ENCODE measurements around the gene ZNF521.

Gene ZNF521

DNA sequence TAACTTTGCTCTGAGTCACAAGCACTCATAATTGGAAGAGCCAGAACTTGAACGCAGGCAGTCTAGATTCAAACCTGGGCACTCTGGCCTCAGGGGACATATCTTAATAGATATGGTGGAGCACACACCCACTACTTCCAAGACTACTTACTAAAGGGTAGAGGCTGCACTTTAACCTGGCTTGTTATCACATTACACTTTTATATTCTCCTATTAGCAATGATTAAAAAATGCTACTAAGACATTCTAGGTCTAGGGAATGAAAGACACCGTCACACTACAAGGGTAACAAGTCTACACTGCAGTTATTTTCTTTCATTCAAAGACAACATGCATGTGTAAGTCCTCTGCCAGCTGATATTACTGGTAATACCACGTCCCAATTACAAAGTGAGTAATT, 258.8 kb downstream of the ZNF521 start:
- H2AFZ ChIP-seq (ENCODE audit: low read depth, low read length): no peak overlapping the region
- no peaks in the 10 kb centered on the region for H3K9me3 ChIP-seq (ENCODE audit: low read length)
- H3K36me3 ChIP-seq (ENCODE audit: insufficient read depth, low read length): peaks cover 33% of the 10 kb centered on the region
- no peaks in the 10 kb centered on the region for H3K4me1 ChIP-seq (ENCODE audit: insufficient read depth, low read length)
- no peaks in the 10 kb centered on the region for H3K27me3 ChIP-seq (ENCODE audit: insufficient read depth, low read length)
- H3K4me3 ChIP-seq (ENCODE audit: low read length): no peak overlapping the region

DNA sequence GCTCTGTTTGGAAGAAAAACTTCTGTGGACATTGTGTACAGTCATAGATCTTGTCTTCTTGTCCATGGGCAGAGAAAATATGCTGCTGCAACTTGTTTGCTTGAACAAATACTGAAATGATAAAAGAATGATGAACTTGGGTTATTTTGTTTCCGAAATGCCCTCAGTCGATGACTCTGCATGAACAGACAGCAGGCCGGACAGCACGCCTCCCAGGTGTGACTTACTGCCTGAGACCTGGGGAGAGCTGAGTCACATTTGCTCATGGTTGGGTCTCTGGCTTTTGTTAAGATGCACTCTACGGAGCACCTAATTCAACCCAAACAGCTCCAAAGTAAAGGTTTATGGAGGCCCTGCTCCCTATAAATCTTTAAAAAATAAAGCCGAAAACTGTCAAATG, 262.5 kb downstream of the ZNF521 start:
- no peaks in the 10 kb centered on the region for H3K4me1 ChIP-seq (ENCODE audit: insufficient read depth, low read length)

DNA sequence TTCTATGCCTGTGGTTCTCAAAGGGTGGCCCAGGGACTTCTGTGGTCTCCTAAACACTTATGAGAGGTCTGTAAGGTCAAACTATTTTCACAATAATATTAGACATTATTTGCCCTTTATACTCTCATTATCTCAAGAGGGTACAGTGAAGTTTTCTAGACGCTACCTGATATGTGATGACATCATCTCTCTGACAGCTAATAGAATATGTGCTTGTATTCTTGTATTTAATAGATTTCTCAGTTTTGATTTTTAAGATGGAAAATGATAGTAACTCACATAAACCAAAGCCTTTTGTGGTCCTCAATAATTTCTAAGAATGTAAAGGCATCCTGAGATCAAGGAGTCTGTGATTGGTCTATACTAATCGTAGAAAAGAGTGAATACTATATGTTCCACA, 265.1 kb downstream of the ZNF521 start:
- H3K4me1 ChIP-seq (ENCODE audit: insufficient read depth, low read length): no peaks in the 10 kb centered on the region
- H2AFZ ChIP-seq (ENCODE audit: low read depth, low read length): no peak overlapping the region
- peaks cover 64% of the 10 kb centered on the region for H3K36me3 ChIP-seq (ENCODE audit: insufficient read depth, low read length)
- H3K4me3 ChIP-seq (ENCODE audit: low read length): no peak overlapping the region
- no peaks in the 10 kb centered on the region for H3K27me3 ChIP-seq (ENCODE audit: insufficient read depth, low read length)
- H3K9me3 ChIP-seq (ENCODE audit: low read length): no peaks in the 10 kb centered on the region

More for the DNA sequence above, 262.5 kb downstream of the ZNF521 start:
- no peak overlapping the region for H2AFZ ChIP-seq (ENCODE audit: low read depth, low read length)
- no peak overlapping the region for H3K4me3 ChIP-seq (ENCODE audit: low read length)
- no peaks in the 10 kb centered on the region for H3K9me3 ChIP-seq (ENCODE audit: low read length)
- H3K27me3 ChIP-seq (ENCODE audit: insufficient read depth, low read length): no peaks in the 10 kb centered on the region
- H3K36me3 ChIP-seq (ENCODE audit: insufficient read depth, low read length): peaks cover 57% of the 10 kb centered on the region

DNA sequence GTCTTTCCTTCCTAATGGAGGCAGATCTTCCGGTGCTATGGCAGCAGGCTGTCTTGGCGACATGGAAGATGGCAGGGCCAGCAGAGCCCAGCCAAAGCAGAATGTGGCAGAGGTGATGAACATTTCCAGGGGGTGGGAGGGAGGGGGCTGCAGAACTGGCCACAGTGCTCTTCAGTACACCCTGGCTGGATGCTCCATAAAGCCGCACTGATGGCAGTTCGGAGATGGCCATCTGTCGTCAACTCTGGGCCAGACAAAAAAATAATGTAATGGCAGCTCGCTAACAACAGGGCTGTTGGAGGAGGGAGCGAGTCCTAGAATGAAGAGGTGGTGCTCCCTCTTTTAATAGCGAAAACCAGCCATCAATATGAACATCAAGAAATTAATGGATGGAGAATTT, 271.0 kb downstream of the ZNF521 start:
- H3K27me3 ChIP-seq (ENCODE audit: insufficient read depth, low read length): no peaks in the 10 kb centered on the region
- H3K9me3 ChIP-seq (ENCODE audit: low read length): no peaks in the 10 kb centered on the region
- peaks cover 30% of the 10 kb centered on the region for H3K4me1 ChIP-seq (ENCODE audit: insufficient read depth, low read length)
- H2AFZ ChIP-seq (ENCODE audit: low read depth, low read length): no peak overlapping the region
- H3K36me3 ChIP-seq (ENCODE audit: insufficient read depth, low read length): peaks cover 49% of the 10 kb centered on the region
- no peak overlapping the region for H3K4me3 ChIP-seq (ENCODE audit: low read length)

DNA sequence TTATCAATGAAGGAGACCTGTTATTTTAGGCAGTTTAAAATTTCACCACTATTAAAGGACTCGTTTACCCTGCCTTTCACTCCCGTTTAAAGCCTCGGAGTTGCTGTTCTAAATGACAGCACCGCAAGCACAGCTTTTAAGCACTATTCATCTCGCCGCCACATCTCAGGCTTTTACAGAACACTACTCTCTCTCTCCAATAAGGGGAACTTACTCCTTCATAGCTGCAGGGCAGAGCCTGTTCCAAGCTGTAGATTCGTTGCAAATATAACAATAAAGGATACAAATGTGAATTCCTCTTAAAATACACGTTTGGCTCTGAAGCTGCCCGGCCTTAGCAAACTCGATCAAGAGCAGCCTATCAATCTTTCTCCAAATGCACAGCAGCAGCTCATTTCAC, 271.8 kb downstream of the ZNF521 start:
- peaks cover 41% of the 10 kb centered on the region for H3K36me3 ChIP-seq (ENCODE audit: insufficient read depth, low read length)
- no peaks in the 10 kb centered on the region for H3K9me3 ChIP-seq (ENCODE audit: low read length)
- H2AFZ ChIP-seq (ENCODE audit: low read depth, low read length): no peak overlapping the region
- peaks cover 38% of the 10 kb centered on the region for H3K4me1 ChIP-seq (ENCODE audit: insufficient read depth, low read length)
- no peak overlapping the region for H3K4me3 ChIP-seq (ENCODE audit: low read length)
- H3K27me3 ChIP-seq (ENCODE audit: insufficient read depth, low read length): no peaks in the 10 kb centered on the region

DNA sequence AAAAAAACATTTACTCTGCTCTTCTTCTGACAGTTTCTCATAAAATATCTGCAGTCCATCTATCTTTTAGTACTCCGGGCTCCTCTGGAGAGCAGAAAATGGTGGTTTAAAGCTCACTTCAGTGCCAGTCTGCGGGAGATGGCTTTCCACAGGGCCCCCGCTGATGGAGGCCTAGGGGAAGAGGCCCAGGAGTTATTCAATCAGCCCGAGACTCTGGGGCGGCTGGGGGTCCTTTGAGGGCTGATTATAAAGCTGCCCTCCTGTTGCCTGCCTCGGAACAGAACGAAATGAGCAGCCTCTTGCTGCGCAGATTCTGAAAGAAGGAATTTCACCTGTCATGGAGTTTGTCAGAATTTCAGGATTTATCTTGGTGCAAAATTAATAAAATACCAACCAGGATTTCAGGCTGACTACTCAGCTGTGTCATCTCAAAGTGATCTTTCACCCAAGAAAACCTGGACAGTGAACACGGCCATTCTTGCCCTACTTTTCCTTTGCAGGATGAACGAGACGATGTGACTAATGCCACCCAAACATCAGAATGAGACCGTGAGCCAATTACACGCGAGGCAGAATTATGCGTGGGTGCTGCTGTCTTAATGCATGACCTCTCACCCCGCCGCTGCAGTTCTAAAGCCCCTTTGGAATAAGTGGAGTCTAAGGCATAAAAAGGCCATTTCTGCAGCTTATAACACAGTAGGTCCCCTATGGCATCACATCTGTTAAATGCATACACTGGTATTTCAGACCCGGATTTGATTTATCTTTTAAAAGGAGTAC, 273.8 kb downstream of the ZNF521 start:
- H3K4me3 ChIP-seq (ENCODE audit: low read length): no peak overlapping the region
- peaks cover 41% of the 10 kb centered on the region for H3K36me3 ChIP-seq (ENCODE audit: insufficient read depth, low read length)
- no peaks in the 10 kb centered on the region for H3K9me3 ChIP-seq (ENCODE audit: low read length)
- peaks cover 58% of the 10 kb centered on the region for H3K4me1 ChIP-seq (ENCODE audit: insufficient read depth, low read length)
- no peaks in the 10 kb centered on the region for H3K27me3 ChIP-seq (ENCODE audit: insufficient read depth, low read length)
- no peak overlapping the region for H2AFZ ChIP-seq (ENCODE audit: low read depth, low read length)

DNA sequence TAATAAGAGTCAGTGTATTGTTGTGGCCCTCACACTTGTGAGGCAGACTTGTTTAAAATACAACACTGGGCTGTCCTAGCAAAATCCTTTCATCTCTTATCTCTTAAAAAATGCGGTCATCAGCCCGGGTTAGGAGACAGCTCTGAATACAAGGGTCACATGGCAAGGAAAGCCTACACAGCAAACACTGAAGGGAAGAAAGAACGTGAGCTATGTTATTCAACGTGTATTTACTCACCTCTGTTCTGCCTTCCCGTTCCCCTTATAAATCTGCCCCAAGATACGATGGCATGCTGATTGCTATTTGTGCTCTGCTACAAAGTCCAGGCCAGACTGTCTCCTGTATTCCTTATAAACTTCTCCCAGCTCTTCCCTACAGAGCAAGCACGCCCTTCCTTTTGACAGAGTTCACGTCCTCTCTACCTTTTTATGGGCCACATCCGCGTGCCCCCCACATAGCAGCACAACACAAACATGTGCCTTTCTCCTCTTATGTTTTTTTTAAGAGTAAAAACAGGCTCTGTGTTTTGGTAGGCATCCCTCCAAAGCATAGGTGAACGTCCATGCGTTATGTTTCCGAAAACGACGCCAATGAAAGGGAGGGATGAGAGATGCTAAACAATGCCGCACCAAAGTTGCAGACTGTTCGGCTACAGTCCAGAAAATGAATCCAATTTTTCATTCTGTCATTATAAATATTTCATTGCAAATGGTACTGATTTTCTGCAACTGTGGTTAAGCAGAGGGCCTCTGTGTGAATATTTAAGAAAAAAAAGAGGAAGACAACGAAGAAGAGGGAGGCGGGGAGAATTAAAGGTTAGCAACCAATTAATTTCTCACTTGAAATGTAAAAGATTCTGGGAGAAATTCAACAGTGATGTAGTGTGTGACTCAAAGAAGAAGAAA, 274.7 kb downstream of the ZNF521 start:
- peaks cover 39% of the 10 kb centered on the region for H3K36me3 ChIP-seq (ENCODE audit: insufficient read depth, low read length)
- H3K4me3 ChIP-seq (ENCODE audit: low read length): no peak overlapping the region
- H3K9me3 ChIP-seq (ENCODE audit: low read length): no peaks in the 10 kb centered on the region
- H2AFZ ChIP-seq (ENCODE audit: low read depth, low read length): no peak overlapping the region
- no peaks in the 10 kb centered on the region for H3K27me3 ChIP-seq (ENCODE audit: insufficient read depth, low read length)
- peaks cover 66% of the 10 kb centered on the region for H3K4me1 ChIP-seq (ENCODE audit: insufficient read depth, low read length)

DNA sequence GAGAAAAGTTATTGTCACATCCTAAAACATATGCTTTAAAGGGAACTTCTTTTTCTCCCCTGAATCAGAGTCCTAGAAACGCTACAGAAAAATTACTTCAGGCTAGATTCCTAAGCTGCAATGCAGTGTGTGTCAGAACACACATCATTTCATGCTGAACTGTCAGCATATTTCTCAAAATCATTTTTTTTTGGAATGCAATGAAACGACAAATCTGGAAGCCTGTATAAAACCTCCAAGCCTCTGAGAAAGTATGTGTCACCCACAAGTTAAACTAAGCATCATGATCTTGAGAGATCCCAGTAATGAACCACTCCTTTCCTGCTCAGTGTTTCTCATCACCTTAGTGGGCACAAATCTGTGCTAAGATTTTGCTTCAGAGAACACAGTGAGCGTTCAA, 276.2 kb downstream of the ZNF521 start:
- Histone ChIP-seq H3K4me3 (ENCODE audit: low read length) (no peak overlapping the region), H2AFZ (ENCODE audit: low read depth, low read length) (no peak overlapping the region), H3K9me3 (ENCODE audit: low read length) (no peaks in the 10 kb centered on the region), H3K4me1 (ENCODE audit: insufficient read depth, low read length) (peaks cover 67% of the 10 kb centered on the region), H3K36me3 (ENCODE audit: insufficient read depth, low read length) (peaks cover 29% of the 10 kb centered on the region), H3K27me3 (ENCODE audit: insufficient read depth, low read length) (no peaks in the 10 kb centered on the region)

DNA sequence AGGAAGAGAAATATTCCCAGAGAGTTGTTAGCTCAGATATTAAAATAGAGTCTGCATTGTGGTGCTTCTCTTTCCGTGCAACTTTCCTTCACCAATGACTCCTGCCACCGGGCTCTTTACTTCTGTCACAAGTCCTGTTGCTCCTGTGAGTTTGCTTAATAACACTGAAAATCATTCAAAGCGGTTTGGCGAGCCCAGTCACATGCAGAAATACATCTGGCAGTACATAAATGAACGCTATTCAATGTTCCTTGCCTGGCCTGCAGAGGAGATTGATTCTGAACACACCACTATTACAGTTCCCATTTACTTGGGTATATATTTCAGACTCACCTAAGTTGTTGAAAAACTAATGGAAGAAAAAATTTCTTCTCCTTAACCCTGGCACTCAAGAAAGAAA, 276.6 kb downstream of the ZNF521 start:
- H3K4me1 ChIP-seq (ENCODE audit: insufficient read depth, low read length): peaks cover 67% of the 10 kb centered on the region
- no peak overlapping the region for H2AFZ ChIP-seq (ENCODE audit: low read depth, low read length)
- no peaks in the 10 kb centered on the region for H3K27me3 ChIP-seq (ENCODE audit: insufficient read depth, low read length)
- no peaks in the 10 kb centered on the region for H3K9me3 ChIP-seq (ENCODE audit: low read length)
- H3K4me3 ChIP-seq (ENCODE audit: low read length): no peak overlapping the region
- peaks cover 30% of the 10 kb centered on the region for H3K36me3 ChIP-seq (ENCODE audit: insufficient read depth, low read length)

DNA sequence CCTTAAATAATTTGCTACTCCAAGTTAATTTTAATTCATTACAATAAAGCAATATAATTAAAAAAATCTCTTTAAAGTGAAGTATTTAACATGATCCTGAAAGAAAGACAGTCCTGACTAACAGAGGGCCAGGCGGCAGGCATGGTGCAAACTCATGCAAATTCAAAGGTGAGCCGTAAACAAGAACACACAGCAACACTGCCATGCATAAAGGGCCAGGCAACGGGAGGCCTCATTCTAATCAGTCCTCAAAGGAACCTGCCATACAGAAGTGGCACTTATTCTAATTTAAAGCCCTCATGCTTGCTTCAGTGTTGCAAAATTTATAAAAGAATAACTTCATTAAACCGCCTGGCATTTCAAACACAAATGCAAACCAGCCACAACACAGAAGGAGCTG, 277.0 kb downstream of the ZNF521 start:
- Histone ChIP-seq H3K4me1 (ENCODE audit: insufficient read depth, low read length) (peaks cover 67% of the 10 kb centered on the region), H3K36me3 (ENCODE audit: insufficient read depth, low read length) (peaks cover 30% of the 10 kb centered on the region), H3K4me3 (ENCODE audit: low read length) (no peak overlapping the region)

DNA sequence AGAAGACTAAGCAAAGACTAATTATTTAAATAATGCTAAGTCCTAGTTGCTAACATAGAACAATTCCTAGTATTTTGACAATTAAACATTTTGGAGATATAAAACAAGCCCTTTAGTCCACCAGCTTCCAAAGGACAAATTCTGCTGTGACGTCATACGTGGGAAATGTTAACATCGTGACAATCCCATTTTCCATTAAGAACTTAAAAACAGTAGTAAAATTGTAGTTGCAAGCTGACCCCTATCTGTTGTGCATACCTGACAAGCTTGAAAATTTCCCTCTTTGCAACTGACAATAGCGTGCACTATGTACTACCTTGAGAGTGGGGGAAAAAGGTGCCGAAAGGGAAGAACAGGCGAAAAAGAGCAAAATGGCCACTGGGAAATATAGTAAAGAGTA, 279.8 kb downstream of the ZNF521 start:
- no peaks in the 10 kb centered on the region for H3K27me3 ChIP-seq (ENCODE audit: insufficient read depth, low read length)
- H3K36me3 ChIP-seq (ENCODE audit: insufficient read depth, low read length): peaks cover 22% of the 10 kb centered on the region
- H3K4me1 ChIP-seq (ENCODE audit: insufficient read depth, low read length): peaks cover 48% of the 10 kb centered on the region
- no peak overlapping the region for H2AFZ ChIP-seq (ENCODE audit: low read depth, low read length)
- H3K9me3 ChIP-seq (ENCODE audit: low read length): no peaks in the 10 kb centered on the region
- H3K4me3 ChIP-seq (ENCODE audit: low read length): no peak overlapping the region

More for the DNA sequence above, 277.0 kb downstream of the ZNF521 start:
- no peak overlapping the region for H2AFZ ChIP-seq (ENCODE audit: low read depth, low read length)
- no peaks in the 10 kb centered on the region for H3K27me3 ChIP-seq (ENCODE audit: insufficient read depth, low read length)
- no peaks in the 10 kb centered on the region for H3K9me3 ChIP-seq (ENCODE audit: low read length)

DNA sequence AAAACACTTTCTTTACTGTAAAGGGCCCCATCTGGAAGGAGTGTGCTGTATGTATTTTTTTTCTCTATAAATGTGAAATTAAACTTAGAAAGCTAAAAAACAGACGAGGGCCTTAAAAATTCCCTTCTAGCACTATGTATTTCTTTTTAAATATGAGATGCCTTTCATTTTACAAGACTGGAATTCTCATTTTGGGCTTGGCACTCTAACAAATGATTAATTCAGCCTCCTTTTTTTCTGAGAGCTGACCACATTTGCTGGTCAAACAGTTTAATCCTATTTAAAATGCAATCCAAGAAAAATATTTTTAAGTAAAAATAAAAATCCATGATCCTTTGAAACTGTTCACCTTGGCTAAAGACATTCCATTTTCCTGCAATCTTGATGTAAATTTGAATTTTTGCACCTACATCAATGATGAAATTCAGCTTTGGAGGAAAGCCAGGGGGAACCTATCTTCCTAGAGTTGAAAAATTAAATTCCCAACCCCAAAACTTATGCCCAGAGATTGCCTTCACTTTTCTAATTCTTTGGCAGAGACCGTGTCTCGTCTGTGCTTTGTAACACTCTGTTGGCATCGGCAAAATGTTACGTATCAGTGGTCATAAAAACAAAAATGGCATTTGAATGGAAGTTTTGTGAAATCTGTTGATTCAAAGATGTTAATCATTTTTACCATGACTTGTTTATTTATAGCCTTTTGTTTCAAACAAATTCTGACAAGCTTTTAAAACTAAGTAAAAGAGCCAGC, 284.5 kb downstream of the ZNF521 start:
- no peaks in the 10 kb centered on the region for H3K9me3 ChIP-seq (ENCODE audit: low read length)
- no peak overlapping the region for H3K4me3 ChIP-seq (ENCODE audit: low read length)

DNA sequence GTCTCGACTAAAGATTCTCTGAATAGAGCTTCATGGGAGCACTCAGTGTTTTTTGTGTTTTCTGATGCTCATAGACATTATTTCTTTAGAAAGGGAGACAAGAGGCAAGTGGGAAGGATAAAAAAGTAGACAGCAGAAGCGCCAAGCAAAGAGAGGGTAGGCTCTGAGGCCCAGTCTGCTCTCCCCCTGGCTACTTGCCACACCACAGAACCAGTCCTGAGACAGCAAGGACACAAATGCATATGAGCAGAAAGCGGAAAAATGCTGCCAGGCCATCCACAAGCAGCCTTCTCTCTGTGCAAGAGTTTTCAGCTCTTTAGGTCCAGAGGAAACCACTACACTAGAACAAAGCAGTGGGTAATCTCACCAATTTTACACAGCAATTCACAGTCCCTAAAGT, 285.4 kb downstream of the ZNF521 start:
- no peak overlapping the region for H2AFZ ChIP-seq (ENCODE audit: low read depth, low read length)
- no peaks in the 10 kb centered on the region for H3K9me3 ChIP-seq (ENCODE audit: low read length)
- H3K36me3 ChIP-seq (ENCODE audit: insufficient read depth, low read length): peaks cover 24% of the 10 kb centered on the region
- no peak overlapping the region for H3K4me3 ChIP-seq (ENCODE audit: low read length)
- no peaks in the 10 kb centered on the region for H3K27me3 ChIP-seq (ENCODE audit: insufficient read depth, low read length)
- no peaks in the 10 kb centered on the region for H3K4me1 ChIP-seq (ENCODE audit: insufficient read depth, low read length)

More for the DNA sequence above, 284.5 kb downstream of the ZNF521 start:
- Histone ChIP-seq H3K4me1 (ENCODE audit: insufficient read depth, low read length) (peaks cover 3% of the 10 kb centered on the region), H2AFZ (ENCODE audit: low read depth, low read length) (no peak overlapping the region), H3K36me3 (ENCODE audit: insufficient read depth, low read length) (peaks cover 21% of the 10 kb centered on the region), H3K27me3 (ENCODE audit: insufficient read depth, low read length) (no peaks in the 10 kb centered on the region)
